Chondrocyte (in vitro differentiated cells): ENCODE measurements around the gene SCGB3A2. TPM values are rescaled to one million over a fixed set of nuclear protein-coding genes. Genes with fewer than 3 reads are reported as not detected.

Experiments used
- DNase-seq: peaks from one replicate; pipeline ENCODE4 v3.0.0; 2021; ENCODE audit warnings: mixed read lengths, low spot score
- H3K27ac Mint-ChIP-seq: one replicate; pipeline ENCODE4 v1.8.0; 2021; ENCODE audit warnings: mild to moderate bottlenecking, moderate library complexity, mixed read lengths; ENCODE audit not compliant: unreplicated experiment
- H3K27me3 Mint-ChIP-seq: 2 replicates; pipeline ENCODE4 v1.8.0; 2021; ENCODE audit warnings: low read depth, mixed read lengths
- H3K36me3 Mint-ChIP-seq: 2 replicates; pipeline ENCODE4 v1.8.0; 2021; ENCODE audit warnings: low read depth, mixed read lengths
- H3K4me1 Mint-ChIP-seq: 2 replicates; pipeline ENCODE4 v1.8.0; 2021; ENCODE audit warnings: low read depth, mild to moderate bottlenecking, mixed read lengths
- H3K4me3 Mint-ChIP-seq: one replicate; pipeline ENCODE4 v1.8.0; 2021; ENCODE audit warnings: mild to moderate bottlenecking, moderate library complexity, mixed read lengths; ENCODE audit not compliant: unreplicated experiment
- H3K9me3 Mint-ChIP-seq: 2 replicates; pipeline ENCODE4 v1.8.0; 2021; ENCODE audit warnings: low read depth, mixed read lengths
- CTCF ChIP-seq: fragments of 200-600 bp; sonication (generic); IDR thresholded peaks from 2 replicates; pipeline ENCODE4 v1.5.0; 2021; ENCODE audit warnings: antibody characterized with exemption, mild to moderate bottlenecking, moderate library complexity
- total RNA-seq: library from RNA; stranded (reverse); gene quantifications from 3 replicates; pipeline ENCODE4 v1.2.1, GENCODE V29; 2021

The SCGB3A2 gene
- total RNA-seq, 1 donor from 2014 or later = not detected

- H3K9me3 Mint-ChIP-seq = no peaks in the 10 kb centered on the region
- no peak for DNase-seq
- no peaks in the 10 kb centered on the region for H3K4me1 Mint-ChIP-seq
- no peak overlapping the region for H3K27ac Mint-ChIP-seq
- H3K27me3 Mint-ChIP-seq = peaks cover 50% of the 10 kb centered on the region
- H3K36me3 Mint-ChIP-seq = peaks cover 1% of the 10 kb centered on the region
- no peak overlapping the region for H3K4me3 Mint-ChIP-seq
- no peak for TF ChIP-seq CTCF
These were observed 4.2 kb downstream of the SCGB3A2 start for GRCh38 chr5:147882586-147883313.

GRCh38 chr5:147887026-147887627 lies 8.6 kb downstream of the SCGB3A2 start:
- Mint-ChIP-seq H3K36me3 (peaks cover 3% of the 10 kb centered on the region), H3K9me3 (no peaks in the 10 kb centered on the region), H3K27me3 (peaks cover 23% of the 10 kb centered on the region), H3K4me3 (no peak overlapping the region), H3K4me1 (peaks cover 9% of the 10 kb centered on the region), H3K27ac (no peak overlapping the region)
- DNase-seq = no peak
- TF ChIP-seq CTCF = peak; percentile 88

GRCh38 chr5:147887930-147888329 lies 9.4 kb downstream of the SCGB3A2 start:
- TF ChIP-seq CTCF = no peak
- Mint-ChIP-seq H3K9me3 (no peaks in the 10 kb centered on the region), H3K27ac (no peak overlapping the region), H3K4me3 (no peak overlapping the region), H3K4me1 (peaks cover 16% of the 10 kb centered on the region), H3K27me3 (peaks cover 19% of the 10 kb centered on the region), H3K36me3 (peaks cover 3% of the 10 kb centered on the region)
- no peak for DNase-seq

- H3K36me3 Mint-ChIP-seq = peaks cover 3% of the 10 kb centered on the region
- peaks cover 5% of the 10 kb centered on the region for H3K27me3 Mint-ChIP-seq
- no peaks in the 10 kb centered on the region for H3K9me3 Mint-ChIP-seq
- peaks cover 29% of the 10 kb centered on the region for H3K4me1 Mint-ChIP-seq
- H3K4me3 Mint-ChIP-seq = no peak overlapping the region
- TF ChIP-seq CTCF = no peak
- H3K27ac Mint-ChIP-seq = peak overlapping the region; percentile 72
- DNase-seq = no peak
These were observed 14.3 kb downstream of the SCGB3A2 start for GRCh38 chr5:147892696-147893296.

GRCh38 chr5:147893820-147894219 lies 15.3 kb downstream of the SCGB3A2 start:
- peak overlapping the region; percentile 53 for H3K27ac Mint-ChIP-seq
- H3K4me1 Mint-ChIP-seq = peaks cover 29% of the 10 kb centered on the region
- no peak for DNase-seq
- H3K27me3 Mint-ChIP-seq = peaks cover 5% of the 10 kb centered on the region
- TF ChIP-seq CTCF = no peak
- H3K9me3 Mint-ChIP-seq = peaks cover 3% of the 10 kb centered on the region
- peaks cover 5% of the 10 kb centered on the region for H3K36me3 Mint-ChIP-seq
- H3K4me3 Mint-ChIP-seq = no peak overlapping the region
